Kidney glomerular epithelial cell (primary cell): ENCODE measurements around the gene RTL10.

ENCODE experiments used
- DNase-seq: peaks from one replicate; lab custom pipeline; 2025; lab: John Stamatoyannopoulos, UW

RTL10 gene

DNA sequence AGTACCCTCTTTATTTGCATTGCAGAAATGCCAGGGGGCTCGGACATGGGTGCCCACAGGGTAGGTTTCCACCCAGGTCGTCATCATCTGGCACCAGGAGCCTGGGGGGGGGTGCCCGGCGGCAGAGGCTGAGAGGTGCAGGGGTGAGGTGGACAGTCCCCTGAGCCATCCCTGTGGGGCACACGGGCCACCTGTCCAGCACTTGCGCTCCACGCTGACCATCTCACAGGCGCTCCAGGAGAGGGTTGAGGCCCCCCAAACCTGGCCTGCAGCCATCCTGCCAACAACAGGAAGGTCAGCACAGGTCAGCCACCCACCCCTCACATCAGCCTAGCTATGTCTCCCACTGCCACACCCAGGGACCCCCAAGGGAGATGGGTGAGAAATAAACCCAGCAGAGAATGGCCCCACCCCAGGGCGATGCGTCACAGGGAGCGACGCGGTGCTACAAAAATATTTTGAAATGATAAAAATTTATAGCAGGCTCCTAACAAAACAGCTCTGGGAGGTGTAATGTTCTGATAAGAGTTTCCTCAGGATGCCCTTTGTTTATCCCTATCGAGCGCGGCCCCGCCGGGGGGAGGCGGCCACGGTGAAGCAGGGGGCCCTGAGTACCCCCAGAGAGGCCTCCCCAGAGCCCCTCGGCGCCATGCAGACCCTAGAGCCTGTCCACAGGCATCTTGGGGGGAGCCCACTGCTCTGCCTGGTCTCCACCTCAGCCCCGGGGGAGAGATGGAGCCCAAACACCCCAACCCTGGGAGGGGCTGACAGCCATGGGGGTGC is 21.0 kb upstream of the RTL10 start:
- no peak for DNase-seq

DNA sequence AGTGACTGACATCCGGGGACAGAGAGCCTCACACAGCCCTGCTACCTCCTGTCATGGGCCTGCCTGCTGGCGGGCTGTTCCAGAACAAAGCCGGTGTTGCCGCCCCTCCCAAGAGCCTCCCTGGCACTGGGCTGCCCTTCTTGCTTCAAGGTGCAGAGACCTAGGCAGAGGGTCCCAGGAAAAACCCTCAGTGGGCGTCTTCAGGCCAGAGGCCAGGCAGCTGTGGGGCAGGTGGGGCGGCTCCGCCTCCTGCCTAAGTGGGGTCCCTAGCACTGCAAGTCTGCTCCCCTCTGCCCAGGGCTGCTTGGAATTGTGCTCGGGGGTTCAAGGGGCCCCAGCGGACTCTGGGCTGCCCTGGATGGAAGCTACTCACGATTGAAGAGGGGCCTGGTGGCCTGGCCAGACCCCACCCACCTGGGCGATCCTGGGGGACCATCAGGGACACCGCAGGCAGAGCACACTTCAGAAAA is 20.4 kb upstream of the RTL10 start:
- DNase-seq = no peak

DNA sequence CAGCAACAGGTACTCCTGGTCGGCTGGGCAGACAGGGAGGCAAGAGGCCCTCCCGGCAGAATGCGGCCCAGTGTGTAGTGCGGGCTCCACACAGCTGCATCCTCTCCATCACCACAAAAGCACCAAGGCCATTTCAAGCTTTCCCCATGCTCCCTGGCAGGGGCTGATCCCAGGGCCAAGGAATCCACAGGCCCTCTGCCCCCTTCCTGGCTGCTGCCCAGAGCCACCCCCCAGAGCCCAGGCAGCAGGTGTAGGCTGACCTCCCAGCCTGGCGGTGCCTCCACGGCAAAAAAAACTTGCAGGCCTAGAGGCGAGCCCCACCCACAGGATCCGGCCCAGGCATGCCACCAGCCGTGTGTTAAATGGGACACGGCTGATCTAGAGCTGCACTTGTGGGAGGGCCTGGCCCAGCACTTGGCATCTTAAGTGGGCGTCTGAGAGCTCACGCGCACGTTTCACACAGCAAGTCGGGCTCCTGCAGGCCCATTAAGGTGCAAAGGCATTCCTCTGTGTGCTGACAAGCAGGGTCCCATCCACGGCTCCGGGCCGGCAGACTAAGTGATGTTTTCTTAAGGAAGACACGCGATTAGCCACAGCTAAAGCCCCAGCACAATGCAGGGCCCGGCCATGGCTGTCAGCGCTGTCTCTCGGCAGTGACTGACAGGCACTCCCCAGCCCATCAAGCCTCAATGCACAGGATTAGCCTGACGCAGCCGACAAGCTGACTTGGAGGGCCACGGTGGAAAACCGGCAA is 19.8 kb upstream of the RTL10 start:
- no peak for DNase-seq

DNA sequence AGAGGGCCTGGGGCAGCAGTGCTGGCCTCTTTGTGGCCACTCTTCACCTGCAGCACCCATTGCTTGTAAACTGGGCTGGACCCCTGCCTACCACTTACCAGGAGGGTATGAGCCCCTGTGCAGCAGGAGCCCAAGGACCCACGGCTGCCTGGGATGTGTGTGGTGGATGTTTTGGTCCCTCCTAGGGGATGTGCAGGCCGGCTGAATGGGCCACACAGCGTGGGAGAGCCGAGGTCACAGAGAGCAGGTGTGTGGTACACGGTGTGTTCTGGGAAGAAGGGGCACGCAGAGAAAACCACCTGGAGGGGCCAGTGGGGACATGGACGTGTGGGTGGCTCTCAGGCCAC is 19.3 kb upstream of the RTL10 start:
- no peak for DNase-seq

DNA sequence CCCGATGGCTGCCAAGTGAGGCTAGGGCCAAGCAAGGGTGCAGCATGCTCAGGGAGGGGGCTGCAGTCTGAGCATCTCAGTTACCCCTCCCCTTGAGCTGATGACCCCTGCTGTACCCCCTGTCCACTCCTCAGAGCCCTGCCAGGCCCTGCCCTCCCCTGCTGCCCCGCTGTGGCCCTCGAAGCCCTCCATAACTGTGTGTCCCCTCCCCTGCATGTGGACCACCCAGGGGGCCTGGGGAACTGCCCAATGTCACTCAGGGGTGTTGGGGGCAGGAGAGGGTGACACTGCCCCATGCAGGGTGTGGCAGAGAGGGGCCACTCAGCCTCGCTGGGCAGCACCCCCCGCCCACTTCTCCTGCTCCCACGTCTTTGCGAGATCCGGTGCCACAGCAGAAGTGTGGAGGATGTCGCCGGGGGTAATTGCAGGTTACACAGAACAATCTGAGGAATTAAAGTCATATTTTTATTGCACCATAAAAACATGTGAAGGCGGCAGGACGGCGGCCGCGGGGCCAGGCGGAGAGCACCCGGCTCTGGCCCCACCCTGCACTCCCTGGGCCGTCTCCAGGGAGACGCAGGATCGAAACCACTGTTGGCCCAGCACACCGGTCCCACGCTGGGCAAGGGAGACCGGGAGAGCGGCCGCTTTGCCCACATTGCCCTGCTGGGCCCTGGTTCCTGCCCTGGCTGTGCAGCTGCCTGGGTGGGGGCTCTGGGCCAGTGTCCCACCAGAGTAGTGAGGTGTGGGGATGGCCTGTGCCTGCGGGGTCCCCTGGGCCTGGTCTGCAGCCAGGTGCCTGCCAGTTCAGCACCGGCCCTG is 18.7 kb upstream of the RTL10 start:
- no peak for DNase-seq

DNA sequence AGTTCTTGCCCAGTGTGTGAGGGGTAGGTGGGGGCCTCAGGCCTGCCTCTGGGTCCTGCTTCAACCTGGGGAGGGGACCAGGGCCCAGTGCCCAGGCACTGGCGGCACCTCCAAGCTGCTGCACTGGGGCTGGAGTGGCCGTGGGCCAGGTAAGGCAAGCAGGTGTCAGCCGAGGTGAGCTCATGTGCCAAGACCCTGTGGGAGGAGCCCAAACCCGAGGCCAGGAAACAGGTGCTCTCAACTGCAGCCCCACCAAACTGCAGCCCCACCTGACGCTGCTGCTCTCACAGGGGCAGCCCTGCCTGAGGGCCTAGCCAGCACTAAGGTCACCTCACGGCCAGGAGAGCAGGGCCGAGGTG is 18.1 kb upstream of the RTL10 start:
- DNase-seq = no peak

DNA sequence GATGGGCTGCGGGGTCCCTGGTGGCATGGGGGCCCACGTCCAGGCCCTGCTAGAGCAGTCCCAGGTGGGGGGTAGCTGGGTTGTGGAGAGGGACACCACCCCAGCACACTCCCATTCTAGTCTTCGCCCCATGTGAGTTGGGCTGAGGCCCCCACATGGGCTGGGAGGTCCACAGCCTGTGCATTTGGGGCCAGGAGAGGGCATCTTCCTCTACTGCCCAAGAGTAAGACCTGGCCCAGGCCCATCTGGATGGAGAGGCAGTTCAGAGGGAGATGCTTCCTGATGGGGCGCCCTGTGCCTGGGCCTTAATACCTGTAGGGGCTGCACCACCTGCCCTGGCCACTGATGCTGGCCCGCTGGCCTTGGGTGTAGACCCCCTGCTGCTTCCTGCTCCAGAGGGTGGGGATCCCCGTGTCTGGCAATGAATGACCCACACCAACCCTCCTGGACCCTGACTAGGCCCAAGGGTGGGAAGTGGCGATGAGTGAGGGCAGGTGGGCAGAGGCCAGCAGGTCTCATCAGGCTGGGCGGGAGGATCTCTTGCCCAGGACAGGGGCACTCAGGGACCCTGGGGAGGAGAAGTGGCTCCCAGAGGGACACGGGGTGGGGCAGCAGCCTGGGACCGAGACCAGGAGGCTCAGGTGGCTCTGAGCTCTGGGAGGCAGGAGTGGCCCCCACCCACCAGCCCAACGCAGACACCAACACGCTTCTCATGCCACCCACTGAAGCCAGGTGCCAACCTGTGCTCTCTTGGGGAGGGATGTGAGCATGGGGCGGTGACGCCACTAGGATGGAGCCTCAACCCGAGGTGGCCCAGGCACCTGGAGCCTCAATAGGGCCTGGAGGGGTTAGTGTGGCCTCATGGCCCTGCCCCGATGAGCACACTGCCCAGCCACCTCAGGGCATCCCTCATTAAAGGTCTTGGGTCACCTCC is 17.4 kb upstream of the RTL10 start:
- DNase-seq = no peak

DNA sequence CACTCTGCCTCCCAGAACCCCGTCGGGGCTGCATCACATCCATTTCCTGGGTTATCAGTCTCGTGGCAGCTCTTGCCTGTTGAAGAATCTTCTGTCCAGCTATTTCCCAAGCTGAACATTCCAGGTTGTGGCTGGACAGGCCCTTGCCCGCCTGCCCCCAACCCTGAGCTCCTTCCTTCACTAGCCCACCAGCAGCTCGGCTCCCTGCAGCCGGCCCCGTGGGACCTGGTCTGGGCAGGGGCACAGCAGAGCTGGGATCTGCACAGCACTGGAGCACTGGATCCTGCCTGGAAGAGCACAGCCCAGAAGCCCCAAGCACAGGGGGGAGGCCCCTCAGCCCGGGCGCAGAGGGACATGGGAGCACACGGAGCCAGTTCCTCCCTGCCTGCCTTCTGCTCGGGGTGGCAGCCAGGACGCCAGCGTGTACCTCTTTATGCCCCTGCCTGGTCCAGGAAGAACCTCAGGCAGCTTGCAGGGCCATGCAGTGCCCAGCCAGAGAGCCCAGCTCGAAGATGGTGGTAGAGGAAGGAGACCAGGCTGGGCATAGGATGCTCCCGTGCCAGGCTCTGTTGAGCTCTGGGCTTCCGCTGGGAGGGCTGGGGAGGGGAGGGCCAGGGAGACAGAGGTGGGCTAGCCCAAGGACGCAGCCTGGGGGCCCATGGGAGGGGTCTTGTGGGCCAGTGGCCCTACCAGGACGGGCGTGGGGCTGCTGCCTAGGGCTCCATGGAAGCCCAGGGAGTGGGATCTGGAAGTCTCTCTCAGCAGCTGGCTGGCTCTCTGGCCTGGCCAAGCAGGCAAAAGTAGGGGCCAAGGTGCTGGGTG is 16.6 kb upstream of the RTL10 start:
- no peak for DNase-seq

DNA sequence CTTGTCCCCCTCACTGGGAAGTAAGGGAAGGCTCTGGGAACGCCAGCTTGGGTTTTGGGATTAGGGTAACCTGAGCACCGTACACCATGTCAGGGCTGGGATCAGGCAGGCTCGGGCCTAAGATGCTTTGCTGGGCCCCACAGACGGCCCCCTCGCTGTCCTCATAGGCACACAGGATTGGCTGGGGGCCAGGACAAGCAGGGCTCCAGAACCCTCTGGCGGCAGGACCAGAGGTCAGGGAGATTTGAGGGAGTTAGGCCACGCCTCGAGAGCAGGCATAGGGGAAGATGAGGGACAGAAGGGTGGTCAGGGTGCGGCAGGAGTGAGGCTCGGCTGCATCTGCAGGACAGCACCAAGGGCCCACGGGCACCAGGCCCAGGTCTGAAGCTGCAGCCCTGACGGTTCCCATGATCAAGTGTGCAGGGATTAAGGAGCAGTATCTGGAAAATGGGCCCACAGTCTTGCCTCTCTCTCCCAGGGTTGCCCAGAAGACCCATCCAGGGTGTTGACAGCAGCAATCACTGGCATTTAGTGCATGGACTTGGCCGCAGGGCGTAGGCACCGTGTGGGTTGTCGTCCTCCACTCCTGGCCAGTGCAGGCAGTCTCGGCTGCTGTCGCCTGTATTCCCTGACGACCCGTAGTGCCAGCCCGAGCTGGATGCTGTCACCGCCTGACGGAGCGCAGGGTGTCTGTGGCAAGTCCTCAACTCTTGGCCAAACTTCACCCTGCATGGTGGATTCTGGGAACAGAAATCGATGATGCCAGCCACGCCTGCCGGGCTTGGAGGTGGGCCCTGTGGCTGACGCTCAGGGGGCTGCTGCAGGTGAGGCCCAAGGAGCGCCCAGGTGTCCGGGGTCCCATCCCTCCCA is 15.7 kb upstream of the RTL10 start:
- no peak for DNase-seq

DNA sequence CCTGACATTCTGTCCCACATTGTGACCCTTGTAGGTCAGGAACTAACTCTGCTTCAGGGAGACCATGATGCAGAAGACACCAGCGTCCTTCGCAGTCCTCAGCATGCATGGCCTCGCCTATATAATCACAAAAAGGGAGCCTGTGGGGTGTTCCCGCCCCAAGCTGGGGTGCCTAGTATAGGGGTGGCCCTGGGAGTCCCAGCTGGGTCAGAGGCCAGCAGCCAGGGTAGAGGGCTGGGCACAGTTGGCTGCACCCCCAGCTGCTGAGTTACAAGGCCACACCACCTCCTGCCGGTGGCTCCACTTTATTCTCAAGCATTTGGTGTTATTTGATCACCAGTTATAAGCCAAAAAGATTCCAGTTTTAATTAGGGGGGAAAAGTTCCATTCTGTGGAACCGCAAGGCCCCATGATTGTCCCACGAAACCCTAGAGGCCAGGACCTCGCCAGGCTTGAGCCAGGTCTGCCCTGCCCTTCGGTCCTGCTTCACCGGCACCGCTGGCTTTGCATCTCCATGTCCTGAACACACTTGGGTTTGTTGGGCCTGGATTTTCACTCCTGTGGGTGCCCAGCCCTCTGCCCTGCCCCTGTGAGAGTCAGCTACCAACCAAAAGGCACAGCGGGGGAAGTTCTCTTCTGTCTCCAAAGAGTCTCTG is 15.0 kb upstream of the RTL10 start:
- no peak for DNase-seq

DNA sequence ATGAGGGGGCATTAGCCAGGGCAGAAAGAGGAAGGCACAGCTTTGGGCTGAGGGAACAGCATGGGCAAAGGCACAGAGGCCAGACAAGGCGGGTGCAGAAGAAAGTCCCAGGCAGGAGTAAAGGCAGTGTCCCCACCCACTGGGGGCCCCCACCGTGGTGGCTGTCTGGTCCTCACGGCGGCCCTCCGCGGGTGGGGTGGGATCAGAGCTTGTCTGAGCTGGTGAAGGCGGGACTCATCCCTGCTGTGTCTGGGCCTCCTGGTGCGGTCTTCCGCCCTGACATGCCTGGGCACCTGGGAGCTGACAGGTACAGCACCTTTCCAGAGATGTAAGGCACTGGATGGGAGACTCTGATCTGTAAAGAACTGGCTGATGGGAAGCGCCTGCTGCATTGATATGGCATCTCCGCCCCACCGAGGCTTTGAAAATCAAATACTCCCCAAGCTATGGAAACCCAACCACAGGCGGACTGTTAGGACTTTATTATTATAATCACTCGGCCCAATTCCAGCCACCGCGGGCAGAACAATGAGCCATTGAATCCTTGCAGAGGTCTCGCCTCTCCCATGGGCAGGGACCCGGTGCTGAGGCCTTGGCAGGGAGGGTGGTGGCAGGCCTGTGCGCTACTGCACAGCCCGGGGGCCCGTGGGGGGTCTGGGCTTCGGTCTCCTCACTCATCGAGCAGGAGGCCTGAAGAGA is 14.2 kb upstream of the RTL10 start:
- DNase-seq = no peak

DNA sequence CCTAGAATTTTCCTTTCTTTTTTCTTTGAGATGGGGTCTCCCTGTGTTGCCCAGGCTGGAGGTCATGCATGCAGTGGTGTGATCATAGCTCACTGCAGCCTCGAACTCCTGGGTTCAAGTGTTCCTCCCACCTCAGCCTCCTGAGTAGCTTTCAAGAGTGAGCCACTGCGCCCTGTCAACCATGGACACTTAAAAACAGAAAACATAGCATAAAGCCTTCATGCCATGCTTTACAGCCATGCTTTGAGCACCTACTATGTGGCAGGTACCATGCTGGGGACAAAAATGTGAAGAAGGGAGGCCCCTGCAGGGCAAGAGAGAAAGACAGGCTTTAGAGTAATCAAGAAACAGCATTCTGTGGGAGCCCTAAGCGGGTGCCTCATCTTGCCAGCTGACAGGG is 13.7 kb upstream of the RTL10 start:
- no peak for DNase-seq

DNA sequence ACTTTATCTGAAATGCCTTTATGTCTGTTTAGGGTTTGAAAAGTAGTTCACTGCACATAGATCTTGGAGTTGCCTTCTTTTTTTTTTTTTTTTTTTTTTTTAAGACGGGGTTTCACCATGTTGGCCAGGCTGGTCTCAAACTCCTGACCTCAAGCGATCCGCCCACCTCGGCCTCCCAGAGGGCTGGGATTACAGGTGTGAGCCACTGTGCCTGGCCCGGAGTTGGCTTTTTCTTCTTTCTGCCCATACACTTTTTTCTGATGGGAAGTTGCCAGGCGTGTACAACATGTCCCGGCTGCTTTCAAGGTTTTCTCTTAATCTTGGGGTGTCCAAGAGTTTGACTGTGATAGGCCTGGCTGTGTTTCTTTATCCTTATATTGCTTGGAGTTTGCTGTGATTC is 12.9 kb upstream of the RTL10 start:
- DNase-seq = no peak

DNA sequence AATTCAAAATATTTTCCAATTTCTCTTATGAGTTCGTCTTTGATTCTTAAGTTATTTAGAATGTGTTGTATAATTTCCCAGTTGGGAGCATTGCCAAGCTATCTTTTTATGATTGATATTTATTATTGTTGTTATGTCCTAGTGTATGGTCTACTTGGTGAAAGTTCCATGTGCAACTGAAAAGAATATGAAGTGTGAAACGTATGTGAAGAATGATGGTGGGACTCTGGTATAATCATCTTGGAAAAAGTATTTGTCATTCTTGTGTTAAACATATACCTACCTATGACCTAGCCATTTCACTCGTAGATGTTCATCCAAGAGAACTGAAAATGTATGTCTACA is 12.0 kb upstream of the RTL10 start:
- DNase-seq = no peak

DNA sequence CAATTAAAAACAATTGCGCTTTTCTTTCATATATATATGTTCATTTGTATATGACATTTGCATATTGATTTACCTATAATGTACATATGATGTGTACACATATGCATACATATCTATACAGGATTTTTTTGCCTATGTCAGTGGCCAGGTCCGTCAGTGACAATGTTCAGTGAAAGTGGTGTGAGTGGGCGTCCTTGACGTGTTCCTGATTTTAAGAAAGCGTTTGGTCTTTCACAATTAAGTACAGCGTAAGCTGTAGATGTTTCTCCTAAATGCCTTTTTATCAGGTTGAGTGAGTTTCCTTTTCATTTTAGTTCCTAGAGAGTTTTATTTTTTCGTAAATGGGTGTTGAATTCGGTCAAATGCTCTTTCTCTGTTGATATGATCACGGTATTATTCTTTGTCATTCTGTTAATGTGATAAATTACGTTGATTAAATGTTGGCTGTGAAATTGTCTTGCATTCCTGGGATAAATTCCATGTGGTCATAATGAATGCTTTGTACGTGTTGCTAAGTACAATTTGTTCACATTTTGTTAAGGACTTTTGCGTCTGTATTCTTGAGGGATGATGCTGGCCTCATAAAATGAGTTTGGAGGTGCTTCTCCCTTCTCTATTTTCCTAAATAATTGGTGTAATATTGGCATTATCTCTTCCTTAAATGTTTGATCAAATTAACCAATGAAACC is 10.6 kb upstream of the RTL10 start:
- no peak for DNase-seq

DNA sequence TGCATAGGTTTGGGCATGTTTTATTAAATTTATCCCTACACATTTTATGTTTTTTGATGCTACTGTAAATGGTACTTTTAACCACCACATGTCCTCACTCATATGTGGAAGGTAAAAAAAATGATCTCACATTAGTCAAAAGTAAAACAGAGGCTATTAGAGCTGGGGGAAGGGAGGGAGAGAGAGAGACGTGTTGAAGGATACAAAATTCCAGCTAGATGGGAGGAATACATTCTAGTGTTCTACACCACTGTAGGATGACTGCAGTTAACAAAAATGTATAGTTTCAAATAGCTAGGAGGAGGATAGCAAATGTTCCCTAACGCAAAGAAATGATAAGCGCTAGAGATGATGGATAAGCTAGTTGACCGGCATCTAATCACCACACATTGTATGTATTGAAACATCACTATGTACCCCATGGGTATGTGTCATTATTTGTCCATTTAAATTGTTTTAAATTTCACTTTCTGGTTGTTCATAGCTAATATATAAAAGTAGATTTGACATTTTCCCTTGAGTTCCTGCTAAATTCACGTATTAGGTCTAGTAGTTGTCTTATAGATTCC is 9.9 kb upstream of the RTL10 start:
- DNase-seq = no peak

DNA sequence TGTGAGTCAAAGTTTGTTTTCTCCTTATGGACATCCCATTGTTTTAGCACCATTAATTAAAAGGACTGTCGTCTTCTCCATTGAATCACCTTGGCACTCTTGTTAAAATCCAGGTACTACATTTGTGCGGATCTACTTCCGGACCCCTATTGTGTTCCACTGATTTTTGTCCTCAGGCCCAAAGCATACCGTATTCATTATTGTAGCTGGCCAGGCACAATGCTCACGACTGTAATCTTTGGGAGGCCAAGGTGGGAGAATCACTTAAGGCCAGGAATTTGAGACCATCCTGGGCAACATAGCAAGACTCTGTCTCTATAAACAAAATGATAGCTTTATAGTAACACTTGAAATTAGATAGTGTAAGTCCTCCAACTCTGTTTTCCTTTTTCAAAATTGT is 8.9 kb upstream of the RTL10 start:
- no peak for DNase-seq
